GM12873 (cell line): ENCODE results near the gene LPIN1.

Experiments
- TF ChIP-seq, protein P1 (sequence below): IDR thresholded peaks from 2 replicates; pipeline ENCODE4 v1.5.1; 2012; ENCODE audit warnings: low read depth, mild to moderate bottlenecking, moderate library complexity, low read length, control low read depth; ENCODE audit not compliant: insufficient read depth; ENCODE audit errors: missing control alignments

Gene LPIN1

DNA sequence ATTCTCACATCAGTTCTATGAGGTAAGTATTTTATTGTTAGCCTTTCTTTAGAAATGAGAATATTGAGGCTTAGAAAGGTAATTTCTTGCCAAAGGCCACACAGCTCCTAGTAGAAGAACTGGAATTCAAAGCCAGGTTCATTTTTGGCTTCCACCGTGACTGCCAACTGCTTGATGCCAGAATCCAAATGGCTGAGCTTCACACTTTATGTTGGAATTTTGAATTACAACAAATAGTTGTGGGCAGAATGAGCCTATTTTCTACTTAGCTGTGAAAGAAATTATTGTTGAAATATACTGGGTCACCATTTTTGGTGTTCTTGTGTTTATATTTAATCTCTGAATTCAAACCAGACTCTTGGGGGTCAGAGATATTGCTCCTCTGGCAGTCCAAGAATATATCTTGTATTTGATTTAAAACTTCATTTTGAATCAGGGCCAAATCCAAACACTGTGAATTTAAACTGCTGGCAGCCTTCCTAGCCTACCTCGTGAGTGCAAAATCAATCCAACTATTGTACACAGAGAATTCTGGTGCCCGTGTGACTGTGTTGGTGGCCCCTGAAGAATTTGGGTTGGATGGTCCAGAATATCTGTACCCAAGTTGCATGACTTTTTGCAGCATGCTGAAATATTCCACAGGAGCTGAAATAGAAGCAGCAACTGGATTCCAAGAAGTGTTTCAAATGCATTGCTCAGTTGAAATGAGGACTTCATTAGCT, 35.6 kb upstream of the LPIN1 start:
- TF ChIP-seq, protein P1, sequence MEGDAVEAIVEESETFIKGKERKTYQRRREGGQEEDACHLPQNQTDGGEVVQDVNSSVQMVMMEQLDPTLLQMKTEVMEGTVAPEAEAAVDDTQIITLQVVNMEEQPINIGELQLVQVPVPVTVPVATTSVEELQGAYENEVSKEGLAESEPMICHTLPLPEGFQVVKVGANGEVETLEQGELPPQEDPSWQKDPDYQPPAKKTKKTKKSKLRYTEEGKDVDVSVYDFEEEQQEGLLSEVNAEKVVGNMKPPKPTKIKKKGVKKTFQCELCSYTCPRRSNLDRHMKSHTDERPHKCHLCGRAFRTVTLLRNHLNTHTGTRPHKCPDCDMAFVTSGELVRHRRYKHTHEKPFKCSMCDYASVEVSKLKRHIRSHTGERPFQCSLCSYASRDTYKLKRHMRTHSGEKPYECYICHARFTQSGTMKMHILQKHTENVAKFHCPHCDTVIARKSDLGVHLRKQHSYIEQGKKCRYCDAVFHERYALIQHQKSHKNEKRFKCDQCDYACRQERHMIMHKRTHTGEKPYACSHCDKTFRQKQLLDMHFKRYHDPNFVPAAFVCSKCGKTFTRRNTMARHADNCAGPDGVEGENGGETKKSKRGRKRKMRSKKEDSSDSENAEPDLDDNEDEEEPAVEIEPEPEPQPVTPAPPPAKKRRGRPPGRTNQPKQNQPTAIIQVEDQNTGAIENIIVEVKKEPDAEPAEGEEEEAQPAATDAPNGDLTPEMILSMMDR: no peak

DNA sequence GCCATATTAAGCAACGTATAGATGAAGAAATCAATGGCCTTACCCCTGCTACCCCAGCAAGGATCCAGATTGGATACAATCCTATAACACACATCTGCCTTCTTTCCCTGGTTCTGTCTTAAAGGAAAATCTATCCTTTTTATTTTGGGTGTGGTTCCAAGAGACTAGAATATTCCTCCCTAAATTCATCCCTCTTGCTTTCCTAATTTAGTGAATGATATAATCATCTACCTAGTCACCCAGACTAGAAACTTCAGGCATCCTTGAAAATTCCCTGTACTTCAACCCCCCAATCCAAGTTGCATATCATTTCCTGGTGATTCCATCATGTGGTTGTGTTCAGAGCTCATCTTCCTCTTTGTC, 35.1 kb upstream of the LPIN1 start:
- TF ChIP-seq, protein P1: no peak

DNA sequence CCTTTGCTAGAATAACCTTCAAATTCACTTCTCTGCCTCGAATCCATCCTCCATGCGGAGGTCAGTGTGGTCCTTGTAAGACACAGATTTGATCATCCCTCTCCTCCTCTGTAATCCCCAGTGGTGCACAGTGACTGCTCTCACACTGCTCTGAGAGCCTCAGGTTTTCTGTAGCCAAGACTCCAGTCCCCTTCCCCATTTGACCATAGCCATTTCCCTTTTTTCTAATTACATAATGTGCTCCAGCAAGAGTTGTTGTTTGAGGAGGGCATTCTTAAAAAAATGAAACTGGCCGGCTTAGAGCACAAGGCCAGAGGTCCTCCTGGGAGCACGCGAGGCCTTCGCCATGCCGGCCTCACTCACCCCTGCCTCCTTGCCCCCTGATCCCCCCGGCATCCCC, 34.7 kb upstream of the LPIN1 start:
- TF ChIP-seq, protein P1: no peak

DNA sequence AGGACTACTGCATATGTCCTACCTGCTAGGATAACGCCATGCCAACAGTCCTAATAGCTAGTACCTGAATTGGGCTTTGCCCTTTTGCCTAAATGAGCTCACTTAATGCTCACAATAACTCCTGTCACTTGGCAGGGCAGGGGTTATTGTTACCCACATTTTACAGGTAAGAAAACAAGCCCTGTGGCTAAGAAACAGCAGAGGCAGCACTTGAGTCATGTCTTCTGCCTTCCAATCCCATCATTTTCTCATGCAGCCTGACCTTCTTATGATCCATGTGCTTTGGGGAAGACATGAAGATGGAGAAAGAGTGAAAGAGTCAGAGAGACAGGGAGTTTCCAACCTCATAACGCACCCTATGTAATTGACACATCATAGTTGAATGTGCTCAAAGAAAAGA, 33.6 kb upstream of the LPIN1 start:
- TF ChIP-seq, protein P1: no peak

DNA sequence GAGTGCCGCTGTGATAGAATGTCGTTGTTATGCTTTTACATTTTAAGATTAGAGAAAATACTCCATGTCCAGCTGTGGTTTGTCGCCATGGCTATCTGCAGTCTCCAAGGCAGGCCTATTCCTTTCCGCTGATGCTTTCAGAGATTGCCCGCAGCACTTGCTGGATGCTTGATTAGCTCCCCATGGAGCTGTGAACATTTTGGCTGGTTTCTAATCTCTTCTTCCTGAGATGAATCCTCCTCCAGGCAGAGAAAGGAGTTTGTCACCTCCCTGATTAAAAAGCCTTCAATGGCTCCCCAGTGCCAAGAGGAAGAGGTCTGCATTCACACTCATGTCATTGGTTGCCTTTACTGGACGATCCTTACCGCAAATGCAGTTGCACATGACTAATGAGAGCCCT, 32.6 kb upstream of the LPIN1 start:
- TF ChIP-seq, protein P1: no peak

DNA sequence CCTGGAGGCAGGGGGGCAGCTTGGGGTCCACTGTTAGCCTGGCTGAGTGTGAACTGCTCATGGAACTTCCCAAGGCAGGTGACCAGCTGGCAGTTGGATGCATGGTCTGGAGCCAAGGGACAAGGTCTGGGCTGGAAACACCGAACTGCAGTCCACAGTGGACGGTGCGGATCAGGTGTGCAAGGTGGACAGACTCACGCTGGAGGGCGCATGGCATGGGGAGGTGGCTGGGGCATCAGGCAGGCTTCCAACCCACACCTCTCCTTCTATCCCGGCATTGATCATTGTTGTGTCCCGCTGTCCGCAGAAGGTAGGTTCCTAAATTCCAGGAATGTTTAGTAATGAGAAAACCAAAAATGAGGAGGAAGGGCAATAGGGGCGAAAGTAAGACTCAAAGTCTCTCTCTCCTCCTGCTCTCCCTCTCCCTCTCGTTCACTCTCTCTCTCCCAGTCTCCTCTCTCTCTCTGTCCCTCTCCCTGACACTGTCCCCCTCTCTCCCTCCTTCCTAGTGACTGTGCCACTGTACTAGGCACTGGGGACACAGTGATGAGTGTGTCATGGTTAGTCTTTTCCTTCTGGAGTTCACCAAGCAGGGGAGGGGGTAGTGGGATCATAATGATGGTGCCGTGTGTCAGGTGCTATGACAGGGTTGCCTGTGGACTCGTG, 30.3 kb upstream of the LPIN1 start:
- TF ChIP-seq, protein P1: no peak

DNA sequence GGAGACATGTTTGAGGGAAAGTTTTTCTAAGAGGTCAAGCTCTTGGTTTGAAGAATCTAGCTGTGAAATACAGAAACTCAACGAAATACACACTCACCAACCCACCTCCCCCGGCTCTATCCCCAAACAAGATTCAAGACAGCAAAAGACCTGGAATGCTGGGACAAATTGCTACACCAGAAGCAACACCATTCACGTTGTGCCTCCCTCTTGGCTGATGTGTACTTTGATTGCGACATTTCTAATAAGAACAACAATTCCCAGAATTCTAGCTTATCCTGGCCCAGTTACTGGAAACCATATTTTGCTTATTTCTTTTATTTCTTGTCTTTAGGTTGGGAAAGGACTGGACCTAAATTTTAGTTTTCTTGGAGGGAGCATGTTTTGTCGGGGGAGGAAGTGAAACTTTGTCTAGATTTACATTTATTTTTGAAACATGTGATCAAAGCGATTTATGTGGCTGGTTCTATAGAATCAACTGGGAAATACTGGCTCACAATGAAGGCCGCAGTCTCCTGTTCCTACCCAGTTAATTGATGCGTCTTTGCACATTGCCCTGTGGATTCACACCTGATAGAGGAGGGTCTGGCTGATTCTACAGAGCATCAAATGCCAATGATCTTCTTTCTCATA, 29.6 kb upstream of the LPIN1 start:
- TF ChIP-seq, protein P1: no peak
